Measurements from ENCODE around the gene KIF25. TPM values are rescaled to one million over a fixed set of nuclear protein-coding genes. Genes with fewer than 3 reads are reported as not detected.

Gene KIF25
- total and polyA plus RNA-seq, 7 donors, result 0.10 to 0.43 (median 0.20) TPM; not detected in 2

GRCh38 chr6:167956983-167957492 is 40.4 kb upstream of the KIF25 start:
- Histone ChIP-seq H3K4me3 (no peak overlapping the region), H3K9me3 (no peaks in the 10 kb centered on the region), H3K36me3 (ENCODE audit: insufficient read depth in 1 of 2, low read depth in 1 of 2) (peaks cover 0 to 33% of the 10 kb centered on the region in 2 donors), H3K27me3 (ENCODE audit: insufficient read depth in 3 of 3, low read length in 2 of 3) (no peaks in the 10 kb centered on the region), H3K27ac (no peak overlapping the region), H3K4me1 (no peaks in the 10 kb centered on the region)
- DNase-seq (no peak), ATAC-seq (peak in 2 of 4 donors; percentile 26 to 73)
- no peak for TF ChIP-seq CTCF (IDR thresholded peaks at IDR 0.05)
- intact Hi-C loops (cut with DNase I), result no loop called here
- WGBS, 3 donors, result 82 to 85% (median 83%) methylated on average over 8 of the region's 8 CpGs

GRCh38 chr6:167957626-167958025 is 39.8 kb upstream of the KIF25 start:
- Histone ChIP-seq H3K9me3 (no peaks in the 10 kb centered on the region), H3K4me3 (no peak overlapping the region), H3K36me3 (ENCODE audit: insufficient read depth in 1 of 2, low read depth in 1 of 2) (peaks cover 0 to 32% of the 10 kb centered on the region in 2 donors), H3K27me3 (ENCODE audit: insufficient read depth in 3 of 3, low read length in 2 of 3) (no peaks in the 10 kb centered on the region), H3K27ac (no peak overlapping the region), H3K4me1 (no peaks in the 10 kb centered on the region)
- DNase-seq, result no peak
- 86 to 97% (median 94%) methylated on average over 6 of the region's 6 CpGs for WGBS, 3 donors
- intact Hi-C loops (cut with DNase I), result no loop called here
- TF ChIP-seq CTCF (IDR thresholded peaks at IDR 0.05), result no peak
- ATAC-seq, result peak in 1 of 4 donors; percentile 26

- H3K4me3 ChIP-seq, result no peak overlapping the region
- DNase-seq, result no peak
- no peaks in the 10 kb centered on the region for H3K27me3 ChIP-seq (ENCODE audit: insufficient read depth in 3 of 3, low read length in 2 of 3)
- 83 to 91% (median 87%) methylated on average over 5 of the region's 5 CpGs for WGBS, 3 donors
- H3K27ac ChIP-seq, result no peak overlapping the region
- H3K4me1 ChIP-seq, result no peaks in the 10 kb centered on the region
- no peak for ATAC-seq
- no peak for TF ChIP-seq CTCF (IDR thresholded peaks at IDR 0.05)
- intact Hi-C loops (cut with DNase I), result no loop called here
- peaks cover 0 to 33% of the 10 kb centered on the region in 2 donors for H3K36me3 ChIP-seq (ENCODE audit: insufficient read depth in 1 of 2, low read depth in 1 of 2)
- no peaks in the 10 kb centered on the region for H3K9me3 ChIP-seq
Measured at GRCh38 chr6:167960579-167960978, 36.9 kb upstream of the KIF25 start.

- peak in 1 of 4 donors; percentile 45 for ATAC-seq
- H3K36me3 ChIP-seq (ENCODE audit: insufficient read depth in 1 of 2, low read depth in 1 of 2), result peaks cover 0 to 52% of the 10 kb centered on the region in 2 donors
- H3K27me3 ChIP-seq (ENCODE audit: insufficient read depth in 3 of 3, low read length in 2 of 3), result no peaks in the 10 kb centered on the region
- no peak overlapping the region for H3K4me3 ChIP-seq
- no peak for TF ChIP-seq CTCF (IDR thresholded peaks at IDR 0.05)
- intact Hi-C loops (cut with DNase I), result no loop called here
- H3K9me3 ChIP-seq, result no peaks in the 10 kb centered on the region
- no peak for DNase-seq
- H3K27ac ChIP-seq, result no peak overlapping the region
- H3K4me1 ChIP-seq, result no peaks in the 10 kb centered on the region
- 66 to 72% (median 71%) methylated on average over 5 of the region's 5 CpGs for WGBS, 3 donors
Measured at GRCh38 chr6:167962711-167963110, 34.8 kb upstream of the KIF25 start.

- 80 to 96% (median 81%) methylated on average over 8 of the region's 8 CpGs for WGBS, 3 donors
- Histone ChIP-seq H3K27me3 (ENCODE audit: insufficient read depth in 3 of 3, low read length in 2 of 3) (no peaks in the 10 kb centered on the region), H3K4me1 (no peaks in the 10 kb centered on the region), H3K36me3 (ENCODE audit: insufficient read depth in 1 of 2, low read depth in 1 of 2) (peaks cover 0 to 61% of the 10 kb centered on the region in 2 donors), H3K9me3 (no peaks in the 10 kb centered on the region), H3K4me3 (no peak overlapping the region), H3K27ac (no peak overlapping the region)
- intact Hi-C loops (cut with DNase I), result no loop called here
- no peak for TF ChIP-seq CTCF (IDR thresholded peaks at IDR 0.05)
- DNase-seq, result no peak
- ATAC-seq, result no peak
Measured at GRCh38 chr6:167963589-167964057, 33.8 kb upstream of the KIF25 start.
